ENCODE data around the gene PPP6C. TPM values are rescaled to one million over a fixed set of nuclear protein-coding genes. Genes with fewer than 3 reads are reported as not detected.
"Not testable (repeated sequence)": the region's sequence is repeated elsewhere in the genome, so short reads cannot be mapped to it uniquely, and the experiment has no call there.

PPP6C gene
- 28.7 TPM for polyA plus RNA-seq
- long read RNA-seq, donor 1, full-length matches to known transcripts = 8 of 8 reads
- long read RNA-seq, donor 1, partial matches to known transcripts = 0 of 8 reads
- long read RNA-seq, donor 1, other reads (novel, unspliced or antisense) = 0 of 8 reads
- long read RNA-seq, donor 2, full-length matches to known transcripts = 23 of 23 reads
- long read RNA-seq, donor 2, partial matches to known transcripts = 0 of 23 reads
- long read RNA-seq, donor 2, other reads (novel, unspliced or antisense) = 0 of 23 reads
- long read RNA-seq, donor 3 = 0 reads
- long read RNA-seq, donor 4, full-length matches to known transcripts = 2 of 2 reads
- long read RNA-seq, donor 4, partial matches to known transcripts = 0 of 2 reads
- long read RNA-seq, donor 4, other reads (novel, unspliced or antisense) = 0 of 2 reads
- long read RNA-seq, donor 5, full-length matches to known transcripts = 12 of 12 reads
- long read RNA-seq, donor 5, partial matches to known transcripts = 0 of 12 reads
- long read RNA-seq, donor 5, other reads (novel, unspliced or antisense) = 0 of 12 reads
- long read RNA-seq, donor 6, full-length matches to known transcripts = 19 of 19 reads
- long read RNA-seq, donor 6, partial matches to known transcripts = 0 of 19 reads
- long read RNA-seq, donor 6, other reads (novel, unspliced or antisense) = 0 of 19 reads
- long read RNA-seq, donor 7, full-length matches to known transcripts = 5 of 11 reads
- long read RNA-seq, donor 7, partial matches to known transcripts = 6 of 11 reads
- long read RNA-seq, donor 7, other reads (novel, unspliced or antisense) = 0 of 11 reads
- long read RNA-seq, donor 8, full-length matches to known transcripts = 16 of 16 reads
- long read RNA-seq, donor 8, partial matches to known transcripts = 0 of 16 reads
- long read RNA-seq, donor 8, other reads (novel, unspliced or antisense) = 0 of 16 reads
- long read RNA-seq, donor 9, full-length matches to known transcripts = 10 of 10 reads
- long read RNA-seq, donor 9, partial matches to known transcripts = 0 of 10 reads
- long read RNA-seq, donor 9, other reads (novel, unspliced or antisense) = 0 of 10 reads
- long read RNA-seq, donor 10, full-length matches to known transcripts = 15 of 15 reads
- long read RNA-seq, donor 10, partial matches to known transcripts = 0 of 15 reads
- long read RNA-seq, donor 10, other reads (novel, unspliced or antisense) = 0 of 15 reads
- long read RNA-seq, donor 11, full-length matches to known transcripts = 6 of 6 reads
- long read RNA-seq, donor 11, partial matches to known transcripts = 0 of 6 reads
- long read RNA-seq, donor 11, other reads (novel, unspliced or antisense) = 0 of 6 reads

GRCh38 chr9:125189361-125190289 is at the start of gene PPP6C:
TSS of gene PPP6C (minus strand) at chr9:125189803. CDS start at chr9:125189718, 85 bp downstream.
- H3K27me3 ChIP-seq (ENCODE audit: control insufficient read depth, insufficient read depth, low read length) = no peaks in the 10 kb centered on the region
- H3K27ac ChIP-seq (ENCODE audit: low read length) = peak within 1 kb of the TSS; percentile 82

DNA sequence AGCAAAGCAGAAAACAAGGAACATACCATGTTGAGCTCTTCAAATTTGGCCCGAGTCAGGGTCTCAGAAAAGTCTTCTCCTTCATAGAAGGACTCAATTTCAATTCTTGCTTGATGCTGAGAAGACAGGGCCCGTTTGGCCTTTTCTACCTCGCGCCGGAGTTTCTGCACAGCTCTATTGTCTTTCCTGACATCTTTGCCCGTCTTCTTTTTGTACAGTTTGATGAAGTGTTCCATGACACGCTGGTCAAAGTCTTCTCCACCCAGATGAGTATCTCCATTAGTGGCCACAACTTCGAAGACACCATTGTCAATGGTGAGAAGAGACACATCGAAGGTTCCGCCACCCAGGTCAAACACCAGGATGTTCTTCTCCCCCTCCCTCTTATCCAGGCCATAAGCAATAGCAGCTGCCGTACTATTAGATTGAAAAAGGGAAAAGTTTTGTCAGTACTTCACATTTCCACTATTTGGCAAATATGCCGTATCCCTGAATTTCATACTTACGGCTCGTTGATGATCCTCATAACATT is 49.4 kb upstream of the PPP6C start:
- WGBS (ENCODE audit: insufficient coverage, low lambda C conversion rate) = 93% methylated on average over 4 of the region's 14 CpGs
- no peak overlapping the region for H3K27ac ChIP-seq (ENCODE audit: low read length)
- H3K4me1 ChIP-seq (ENCODE audit: control insufficient read depth, insufficient read depth, low read length) = peaks cover 16% of the 10 kb centered on the region
- no peak for DNase-seq
- peak overlapping the region; percentile 90 for H3K4me3 ChIP-seq (ENCODE audit: low read length)
- no peaks in the 10 kb centered on the region for H3K9me3 ChIP-seq (ENCODE audit: control insufficient read depth, low read depth, low read length)
- H3K27me3 ChIP-seq (ENCODE audit: control insufficient read depth, insufficient read depth, low read length) = no peaks in the 10 kb centered on the region
- H3K36me3 ChIP-seq (ENCODE audit: control insufficient read depth, insufficient read depth, low read length) = peaks cover 51% of the 10 kb centered on the region

More at GRCh38 chr9:125189361-125190289, at the start of gene PPP6C:
- Histone ChIP-seq H3K4me1 (ENCODE audit: control insufficient read depth, insufficient read depth, low read length) (peaks cover 8% of the 10 kb centered on the region), H3K9me3 (ENCODE audit: control insufficient read depth, low read depth, low read length) (no peaks in the 10 kb centered on the region), H3K36me3 (ENCODE audit: control insufficient read depth, insufficient read depth, low read length) (no peaks in the 10 kb centered on the region), H3K4me3 (ENCODE audit: low read length) (peak within 1 kb of the TSS; percentile 97)
- peak; percentile 98 to 99 for DNase-seq
- WGBS (ENCODE audit: insufficient coverage, low lambda C conversion rate) = no CpG with 5 or more reads among the region's 82 CpGs

GRCh38 chr9:125238127-125238914 is 48.7 kb upstream of the PPP6C start:
- Histone ChIP-seq H3K4me1 (ENCODE audit: control insufficient read depth, insufficient read depth, low read length) (peaks cover 16% of the 10 kb centered on the region), H3K9me3 (ENCODE audit: control insufficient read depth, low read depth, low read length) (no peaks in the 10 kb centered on the region), H3K36me3 (ENCODE audit: control insufficient read depth, insufficient read depth, low read length) (peaks cover 55% of the 10 kb centered on the region), H3K4me3 (ENCODE audit: low read length) (peak overlapping the region; percentile 90), H3K27ac (ENCODE audit: low read length) (no peak overlapping the region), H3K27me3 (ENCODE audit: control insufficient read depth, insufficient read depth, low read length) (no peaks in the 10 kb centered on the region)
- no CpG with 5 or more reads among the region's 7 CpGs for WGBS (ENCODE audit: insufficient coverage, low lambda C conversion rate)
- DNase-seq = no peak

GRCh38 chr9:125236520-125237159 is 47.0 kb upstream of the PPP6C start:
- not testable (repeated sequence) for H3K27me3 ChIP-seq (ENCODE audit: control insufficient read depth, insufficient read depth, low read length); DNase-seq; H3K4me3 ChIP-seq (ENCODE audit: low read length); H3K9me3 ChIP-seq (ENCODE audit: control insufficient read depth, low read depth, low read length); H3K27ac ChIP-seq (ENCODE audit: low read length)
- no CpG with 5 or more reads among the region's 5 CpGs for WGBS (ENCODE audit: insufficient coverage, low lambda C conversion rate)
- Histone ChIP-seq H3K4me1 (ENCODE audit: control insufficient read depth, insufficient read depth, low read length) (peaks cover 16% of the 10 kb centered on the region), H3K36me3 (ENCODE audit: control insufficient read depth, insufficient read depth, low read length) (peaks cover 58% of the 10 kb centered on the region)

GRCh38 chr9:125235804-125236519 is 46.4 kb upstream of the PPP6C start:
- no peak overlapping the region for H3K27ac ChIP-seq (ENCODE audit: low read length)
- H3K27me3 ChIP-seq (ENCODE audit: control insufficient read depth, insufficient read depth, low read length) = no peaks in the 10 kb centered on the region
- WGBS (ENCODE audit: insufficient coverage, low lambda C conversion rate) = 67% methylated on average over 1 of the region's 5 CpGs
- H3K4me1 ChIP-seq (ENCODE audit: control insufficient read depth, insufficient read depth, low read length) = peaks cover 16% of the 10 kb centered on the region
- no peak for DNase-seq
- no peaks in the 10 kb centered on the region for H3K9me3 ChIP-seq (ENCODE audit: control insufficient read depth, low read depth, low read length)
- H3K36me3 ChIP-seq (ENCODE audit: control insufficient read depth, insufficient read depth, low read length) = peaks cover 58% of the 10 kb centered on the region
- no peak overlapping the region for H3K4me3 ChIP-seq (ENCODE audit: low read length)

GRCh38 chr9:125234099-125234498 is 44.5 kb upstream of the PPP6C start:
- no CpG with 5 or more reads among the region's 8 CpGs for WGBS (ENCODE audit: insufficient coverage, low lambda C conversion rate)
- peaks cover 58% of the 10 kb centered on the region for H3K36me3 ChIP-seq (ENCODE audit: control insufficient read depth, insufficient read depth, low read length)
- not testable (repeated sequence) for DNase-seq

GRCh38 chr9:125233678-125234077 is 44.1 kb upstream of the PPP6C start:
- no peak for DNase-seq
- no CpG with 5 or more reads among the region's 3 CpGs for WGBS (ENCODE audit: insufficient coverage, low lambda C conversion rate)

More at GRCh38 chr9:125234099-125234498, 44.5 kb upstream of the PPP6C start:
- not testable (repeated sequence) for H3K27me3 ChIP-seq (ENCODE audit: control insufficient read depth, insufficient read depth, low read length); H3K9me3 ChIP-seq (ENCODE audit: control insufficient read depth, low read depth, low read length); H3K4me3 ChIP-seq (ENCODE audit: low read length); H3K27ac ChIP-seq (ENCODE audit: low read length)
- H3K4me1 ChIP-seq (ENCODE audit: control insufficient read depth, insufficient read depth, low read length) = peaks cover 13% of the 10 kb centered on the region

GRCh38 chr9:125227761-125228160 is 38.2 kb upstream of the PPP6C start:
- H3K4me1 ChIP-seq (ENCODE audit: control insufficient read depth, insufficient read depth, low read length) = no peaks in the 10 kb centered on the region
- peaks cover 23% of the 10 kb centered on the region for H3K36me3 ChIP-seq (ENCODE audit: control insufficient read depth, insufficient read depth, low read length)
- 100% methylated on average over 1 of the region's 6 CpGs for whole genome bisulfite sequencing (ENCODE audit: insufficient coverage, low lambda C conversion rate)
- no peak overlapping the region for H3K27ac ChIP-seq (ENCODE audit: low read length)
- H3K4me3 ChIP-seq (ENCODE audit: low read length) = no peak overlapping the region
- no peaks in the 10 kb centered on the region for H3K9me3 ChIP-seq (ENCODE audit: control insufficient read depth, low read depth, low read length)
- no peak for DNase-seq
- H3K27me3 ChIP-seq (ENCODE audit: control insufficient read depth, insufficient read depth, low read length) = no peaks in the 10 kb centered on the region

More at GRCh38 chr9:125233678-125234077, 44.1 kb upstream of the PPP6C start:
- Histone ChIP-seq H3K27ac (ENCODE audit: low read length) (no peak overlapping the region), H3K27me3 (ENCODE audit: control insufficient read depth, insufficient read depth, low read length) (no peaks in the 10 kb centered on the region), H3K9me3 (ENCODE audit: control insufficient read depth, low read depth, low read length) (no peaks in the 10 kb centered on the region), H3K36me3 (ENCODE audit: control insufficient read depth, insufficient read depth, low read length) (peaks cover 53% of the 10 kb centered on the region), H3K4me3 (ENCODE audit: low read length) (no peak overlapping the region), H3K4me1 (ENCODE audit: control insufficient read depth, insufficient read depth, low read length) (peaks cover 12% of the 10 kb centered on the region)
